GM20000 (cell line): ENCODE data around the gene HYDIN.

Experiments used
- DNase-seq: peaks from one replicate; pipeline ENCODE4 v3.0.0; 2012; ENCODE audit warnings: low spot score
- TF ChIP-seq, protein P1 (sequence below): IDR thresholded peaks from 2 replicates; pipeline ENCODE4 v1.5.1; 2012; ENCODE audit warnings: mild to moderate bottlenecking, control low read depth; ENCODE audit errors: extremely low read depth, missing control alignments

HYDIN gene

GRCh38 chr16:70766658-70767057 is 463.9 kb downstream of the HYDIN start:
- no peak for DNase-seq
- TF ChIP-seq, protein P1, sequence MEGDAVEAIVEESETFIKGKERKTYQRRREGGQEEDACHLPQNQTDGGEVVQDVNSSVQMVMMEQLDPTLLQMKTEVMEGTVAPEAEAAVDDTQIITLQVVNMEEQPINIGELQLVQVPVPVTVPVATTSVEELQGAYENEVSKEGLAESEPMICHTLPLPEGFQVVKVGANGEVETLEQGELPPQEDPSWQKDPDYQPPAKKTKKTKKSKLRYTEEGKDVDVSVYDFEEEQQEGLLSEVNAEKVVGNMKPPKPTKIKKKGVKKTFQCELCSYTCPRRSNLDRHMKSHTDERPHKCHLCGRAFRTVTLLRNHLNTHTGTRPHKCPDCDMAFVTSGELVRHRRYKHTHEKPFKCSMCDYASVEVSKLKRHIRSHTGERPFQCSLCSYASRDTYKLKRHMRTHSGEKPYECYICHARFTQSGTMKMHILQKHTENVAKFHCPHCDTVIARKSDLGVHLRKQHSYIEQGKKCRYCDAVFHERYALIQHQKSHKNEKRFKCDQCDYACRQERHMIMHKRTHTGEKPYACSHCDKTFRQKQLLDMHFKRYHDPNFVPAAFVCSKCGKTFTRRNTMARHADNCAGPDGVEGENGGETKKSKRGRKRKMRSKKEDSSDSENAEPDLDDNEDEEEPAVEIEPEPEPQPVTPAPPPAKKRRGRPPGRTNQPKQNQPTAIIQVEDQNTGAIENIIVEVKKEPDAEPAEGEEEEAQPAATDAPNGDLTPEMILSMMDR = no peak

DNA sequence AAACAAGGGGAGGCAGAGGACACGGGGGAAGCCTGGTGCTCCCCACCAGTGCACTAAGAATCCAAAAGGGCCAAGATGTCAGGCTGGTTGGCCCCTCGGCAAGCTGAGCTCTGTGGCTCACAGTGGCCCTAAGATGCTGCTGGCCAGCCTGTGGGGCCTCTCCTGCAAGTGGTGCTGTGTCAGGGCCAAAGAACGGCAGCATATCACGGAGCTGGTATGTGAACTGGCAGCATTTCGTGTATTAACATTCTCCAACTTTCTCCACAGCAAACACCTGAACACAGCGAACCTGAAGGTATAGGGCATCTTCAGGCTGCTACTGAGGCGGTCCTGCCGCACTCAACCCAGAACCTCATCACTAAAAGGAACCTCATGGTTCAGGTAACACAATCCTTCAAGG is 464.3 kb downstream of the HYDIN start:
- TF ChIP-seq, protein P1 = no peak

GRCh38 chr16:70765491-70765890 is 465.0 kb downstream of the HYDIN start:
- TF ChIP-seq, protein P1 = no peak
- no peak for DNase-seq

More for the DNA sequence above, 464.3 kb downstream of the HYDIN start:
- DNase-seq = no peak

DNA sequence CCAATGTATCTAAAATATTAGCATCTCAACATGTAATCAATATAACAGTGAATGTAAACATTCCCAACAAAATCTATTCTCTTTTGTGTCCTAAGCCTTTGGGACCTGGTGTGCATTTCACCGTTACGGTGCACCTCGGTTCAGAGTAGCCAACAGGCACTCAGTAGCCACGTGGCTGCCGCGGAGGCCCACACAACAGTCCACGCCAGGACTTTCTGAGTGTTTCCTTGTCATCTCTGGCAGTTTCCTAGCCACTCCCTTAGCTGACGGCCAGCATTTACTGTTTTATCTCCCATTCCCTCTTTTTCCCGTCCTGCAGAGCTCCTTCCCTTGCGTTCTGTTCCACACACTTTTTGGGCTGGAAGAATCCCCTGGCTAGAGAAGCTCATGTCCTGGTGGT is 465.9 kb downstream of the HYDIN start:
- DNase-seq = no peak
- TF ChIP-seq, protein P1 = no peak

- DNase-seq = no peak
- TF ChIP-seq, protein P1 = no peak
These were observed 470.3 kb downstream of the HYDIN start for GRCh38 chr16:70760221-70760620.

GRCh38 chr16:70759666-70760065 is 470.9 kb downstream of the HYDIN start:
- DNase-seq = no peak
- TF ChIP-seq, protein P1 = no peak

- DNase-seq = no peak
- TF ChIP-seq, protein P1 = no peak
These were observed 471.7 kb downstream of the HYDIN start for GRCh38 chr16:70758786-70759185.
